ENCODE measurements around the gene ATP2B1.

The ATP2B1 gene

DNA sequence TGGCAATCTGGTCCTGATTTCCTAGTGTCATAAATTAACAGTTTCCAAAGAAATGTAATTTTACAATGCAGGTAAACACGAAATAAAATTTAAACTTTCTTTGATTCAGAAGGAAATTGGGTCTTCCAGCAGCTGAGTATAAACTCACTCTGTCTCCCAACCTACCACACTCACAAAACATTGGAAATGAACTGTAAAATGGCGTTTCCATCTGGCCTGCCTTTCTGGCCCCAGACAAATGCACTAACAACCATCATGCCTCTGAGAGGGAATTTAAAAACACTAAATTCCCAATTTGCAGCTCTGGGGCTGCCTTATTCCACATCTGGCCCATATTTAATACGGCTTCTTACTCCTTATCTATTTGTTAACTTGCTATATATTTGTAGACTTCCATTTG lies 19.3 kb downstream of the ATP2B1 start:
- DNase-seq (ENCODE audit: low spot score), result no peak
- in situ Hi-C loops (cut with MboI; ENCODE audit: low pct_unique_long_range_greater_than_20kb, low sequenced_read_pairs, unreplicated experiment), result no loop called here
- TF ChIP-seq CTCF (IDR thresholded peaks at IDR 0.05; ENCODE audit: extremely low read depth, insufficient read depth, missing control alignments), result no peak

- no peak for DNase-seq (ENCODE audit: low spot score)
- in situ Hi-C loops (cut with MboI; ENCODE audit: low pct_unique_long_range_greater_than_20kb, low sequenced_read_pairs, unreplicated experiment), result no loop called here
- no peak for TF ChIP-seq CTCF (IDR thresholded peaks at IDR 0.05; ENCODE audit: extremely low read depth, insufficient read depth, missing control alignments)
Observed at GRCh38 chr12:89686311-89686710, 22.3 kb downstream of the ATP2B1 start.

DNA sequence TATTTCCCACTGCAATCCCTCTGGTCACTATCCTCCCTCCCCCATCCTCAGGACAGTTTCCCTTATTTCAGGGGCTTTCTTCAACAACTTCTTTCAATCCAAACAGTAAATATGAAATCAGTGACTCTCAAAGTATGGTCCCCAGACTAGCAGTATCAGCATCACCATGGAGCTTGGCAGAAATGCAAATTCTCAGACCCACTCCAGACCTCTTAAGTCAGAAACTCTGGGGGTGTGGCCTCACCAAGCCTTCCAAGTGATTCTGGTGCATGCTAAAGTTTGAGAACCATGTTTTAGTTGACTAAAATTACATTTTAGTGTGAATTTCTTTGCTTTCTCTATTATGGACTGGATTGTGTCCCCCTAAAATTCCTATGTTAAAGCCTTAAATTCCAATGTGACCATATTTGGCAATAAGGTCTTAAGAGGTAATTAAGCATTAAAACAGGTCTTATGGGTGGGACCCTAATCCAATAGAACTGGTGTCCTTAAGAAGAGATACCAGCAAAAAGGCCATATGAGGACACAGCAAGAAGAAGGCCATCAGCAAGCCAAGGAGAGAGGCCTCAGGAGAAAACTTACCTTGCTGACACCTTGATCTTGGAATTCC lies 23.2 kb downstream of the ATP2B1 start:
- no peak for TF ChIP-seq CTCF (IDR thresholded peaks at IDR 0.05; ENCODE audit: extremely low read depth, insufficient read depth, missing control alignments)
- in situ Hi-C loops (cut with MboI; ENCODE audit: low pct_unique_long_range_greater_than_20kb, low sequenced_read_pairs, unreplicated experiment), result no loop called here
- DNase-seq (ENCODE audit: low spot score), result no peak

GRCh38 chr12:89684136-89684535 lies 24.5 kb downstream of the ATP2B1 start:
- DNase-seq (ENCODE audit: low spot score), result no peak
- in situ Hi-C loops (cut with MboI; ENCODE audit: low pct_unique_long_range_greater_than_20kb, low sequenced_read_pairs, unreplicated experiment), result no loop called here
- TF ChIP-seq CTCF (IDR thresholded peaks at IDR 0.05; ENCODE audit: extremely low read depth, insufficient read depth, missing control alignments), result no peak

DNA sequence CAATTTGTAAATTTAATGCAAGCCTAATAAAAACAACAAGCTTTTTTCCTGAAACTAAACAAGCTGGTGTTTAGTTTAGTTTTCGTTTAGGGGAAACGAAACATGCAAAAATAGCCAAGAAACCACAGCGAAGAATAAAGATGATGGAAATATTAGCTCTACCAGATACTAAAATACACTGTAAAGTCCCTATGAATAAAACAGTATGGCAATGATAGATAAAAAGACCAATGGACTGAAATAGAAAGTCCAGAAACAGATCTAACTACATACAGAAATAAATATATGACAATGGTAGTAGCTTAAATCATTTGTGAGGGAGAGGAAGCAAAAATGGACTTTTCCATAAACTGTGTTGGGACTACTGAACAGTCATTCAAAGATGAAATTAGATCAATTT lies 26.4 kb downstream of the ATP2B1 start:
- in situ Hi-C loops (cut with MboI; ENCODE audit: low pct_unique_long_range_greater_than_20kb, low sequenced_read_pairs, unreplicated experiment), result no loop called here
- DNase-seq (ENCODE audit: low spot score), result no peak
- no peak for TF ChIP-seq CTCF (IDR thresholded peaks at IDR 0.05; ENCODE audit: extremely low read depth, insufficient read depth, missing control alignments)

- TF ChIP-seq CTCF (IDR thresholded peaks at IDR 0.05; ENCODE audit: extremely low read depth, insufficient read depth, missing control alignments), result no peak
- in situ Hi-C loops (cut with MboI; ENCODE audit: low pct_unique_long_range_greater_than_20kb, low sequenced_read_pairs, unreplicated experiment), result no loop called here
- no peak for DNase-seq (ENCODE audit: low spot score)
Observed at GRCh38 chr12:89680409-89680808, 28.2 kb downstream of the ATP2B1 start.

DNA sequence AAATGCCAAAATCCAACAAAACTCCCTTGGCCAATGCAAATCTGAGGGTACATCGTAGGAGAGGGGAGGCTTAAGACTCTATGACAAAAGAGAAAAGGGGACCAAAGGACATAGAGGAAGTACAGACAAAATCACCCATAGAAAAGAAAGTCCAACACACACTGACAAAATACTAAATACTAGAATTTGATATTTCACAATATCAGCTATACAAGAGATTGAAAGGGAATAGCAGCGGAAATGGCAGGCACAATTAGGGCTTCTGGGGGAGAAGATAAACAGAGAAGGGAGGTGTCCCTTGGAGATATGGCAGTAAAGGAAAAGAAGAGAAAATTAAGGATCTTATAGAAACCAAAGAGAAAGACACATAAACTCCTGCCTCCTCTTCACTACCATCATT lies 29.0 kb downstream of the ATP2B1 start:
- no peak for TF ChIP-seq CTCF (IDR thresholded peaks at IDR 0.05; ENCODE audit: extremely low read depth, insufficient read depth, missing control alignments)
- in situ Hi-C loops (cut with MboI; ENCODE audit: low pct_unique_long_range_greater_than_20kb, low sequenced_read_pairs, unreplicated experiment), result no loop called here
- no peak for DNase-seq (ENCODE audit: low spot score)
